ENCODE results near the gene USP7. TPM values are rescaled to one million over a fixed set of nuclear protein-coding genes. Genes with fewer than 3 reads are reported as not detected.

The USP7 gene
- polyA plus RNA-seq, 1 of the 3 experiments (the other 2 are of a cell fraction) = 8.6 TPM

DNA sequence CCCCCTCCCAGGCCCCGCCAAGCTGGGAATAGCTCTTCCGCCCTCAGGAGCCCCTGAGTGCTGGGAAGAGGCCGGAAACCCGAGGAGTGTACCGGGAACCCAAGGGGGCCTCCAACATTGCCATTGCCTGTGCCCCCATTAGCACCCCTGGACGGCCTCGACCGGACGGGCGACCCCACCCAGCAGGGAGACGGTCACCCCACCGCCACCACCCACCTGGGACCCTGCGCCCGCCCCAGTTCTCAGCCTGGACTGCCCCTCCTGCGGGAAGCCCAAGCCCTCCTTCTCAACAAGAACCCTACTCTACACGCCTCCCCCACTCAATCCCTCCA is 96.9 kb downstream of the USP7 start:
- no peak overlapping the region for H2AFZ ChIP-seq (ENCODE audit: low read depth)
- DNase-seq = no peak
- H3K9ac ChIP-seq = peak overlapping the region; percentile 88
- peak overlapping the region; percentile 100 for H3K4me2 ChIP-seq
- POLR2A ChIA-PET = no interaction called here
- peaks cover 64% of the 10 kb centered on the region for H3K79me2 ChIP-seq (ENCODE audit: insufficient read depth)
- peak overlapping the region in 1 of 2 experiments; percentile 83; a peak in 1 of 4 replicates for H3K27ac ChIP-seq (ENCODE audit: low read depth in 2 of 2, low read length in 1 of 2)
- WGBS (ENCODE audit: low lambda C conversion rate) = 27% methylated on average over 3 of the region's 16 CpGs
- TF ChIP-seq IRF3 (IDR thresholded peaks at IDR 0.05; ENCODE audit: low read depth, low read length) = no peak
- TF ChIP-seq FOSL2 (IDR thresholded peaks at IDR 0.05; ENCODE audit: borderline replicate concordance, low read depth) = no peak
- no peak for TF ChIP-seq TEAD4 (IDR thresholded peaks at IDR 0.05; ENCODE audit: borderline replicate concordance, insufficient read depth)
- TF ChIP-seq, protein P1, sequence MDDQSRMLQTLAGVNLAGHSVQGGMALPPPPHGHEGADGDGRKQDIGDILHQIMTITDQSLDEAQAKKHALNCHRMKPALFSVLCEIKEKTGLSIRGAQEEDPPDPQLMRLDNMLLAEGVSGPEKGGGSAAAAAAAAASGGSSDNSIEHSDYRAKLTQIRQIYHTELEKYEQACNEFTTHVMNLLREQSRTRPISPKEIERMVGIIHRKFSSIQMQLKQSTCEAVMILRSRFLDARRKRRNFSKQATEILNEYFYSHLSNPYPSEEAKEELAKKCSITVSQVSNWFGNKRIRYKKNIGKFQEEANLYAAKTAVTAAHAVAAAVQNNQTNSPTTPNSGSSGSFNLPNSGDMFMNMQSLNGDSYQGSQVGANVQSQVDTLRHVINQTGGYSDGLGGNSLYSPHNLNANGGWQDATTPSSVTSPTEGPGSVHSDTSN (IDR thresholded peaks at IDR 0.05) = no peak
- TF ChIP-seq USF2 (IDR thresholded peaks at IDR 0.05; ENCODE audit: borderline replicate concordance, low read depth, low read length) = no peak
- no peak for TF ChIP-seq RFX5 (IDR thresholded peaks at IDR 0.05; ENCODE audit: low read length)
- TF ChIP-seq, protein P2, sequence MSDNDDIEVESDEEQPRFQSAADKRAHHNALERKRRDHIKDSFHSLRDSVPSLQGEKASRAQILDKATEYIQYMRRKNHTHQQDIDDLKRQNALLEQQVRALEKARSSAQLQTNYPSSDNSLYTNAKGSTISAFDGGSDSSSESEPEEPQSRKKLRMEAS (IDR thresholded peaks at IDR 0.05; ENCODE audit: low read depth) = no peak
- TF ChIP-seq GABPA (IDR thresholded peaks at IDR 0.05; ENCODE audit: low read depth) = no peak
- no peak for TF ChIP-seq MEF2A (IDR thresholded peaks at IDR 0.05; ENCODE audit: borderline replicate concordance, low read depth)
- TF ChIP-seq ZBTB33 (IDR thresholded peaks at IDR 0.05; ENCODE audit: borderline replicate concordance, low read depth) = no peak
- no peak for TF ChIP-seq SIN3A (IDR thresholded peaks at IDR 0.05; ENCODE audit: borderline replicate concordance, low read depth, low read length)
- TF ChIP-seq ELF1 (IDR thresholded peaks at IDR 0.05) = no peak
- no peak for TF ChIP-seq NFIC (IDR thresholded peaks at IDR 0.05; ENCODE audit: borderline replicate concordance)
- TF ChIP-seq NRF1 (IDR thresholded peaks at IDR 0.05; ENCODE audit: low read depth, low read length) = no peak
- no peak for TF ChIP-seq FOXM1 (IDR thresholded peaks at IDR 0.05; ENCODE audit: low read depth)
- TF ChIP-seq RCOR1 (IDR thresholded peaks at IDR 0.05; ENCODE audit: low read length) = no peak
- TF ChIP-seq RXRA (IDR thresholded peaks at IDR 0.05; ENCODE audit: borderline replicate concordance, low read depth) = no peak
- H3K4me1 ChIP-seq (ENCODE audit: control insufficient read depth in 1 of 2, insufficient read depth in 2 of 2, low read depth in 1 of 2, low read length in 1 of 2) = peaks cover 33 to 35% of the 10 kb centered on the region in 2 experiments; a peak in 2 of 4 replicates
- no peaks in the 10 kb centered on the region for H3K36me3 ChIP-seq (replicated peaks in 1 of 2; ENCODE audit: control insufficient read depth in 1 of 2, insufficient read depth in 2 of 2, low read length in 1 of 2)
- CTCF ChIA-PET = interaction anchor here (0.9 to 4.8 kb wide), 2 partner anchors 13 kb away, joined by 3 to 50 read pairs; no protein-coding TSS in a partner anchor
- peaks cover 4% of the 10 kb centered on the region for H3F3A ChIP-seq (replicated peaks; ENCODE audit: insufficient read depth)
- no peaks in the 10 kb centered on the region for H3K27me3 ChIP-seq (ENCODE audit: insufficient read depth)
- peak overlapping the region; percentile 62 to 81 for H3K4me3 ChIP-seq (ENCODE audit: low read depth in 2 of 2, low read length in 1 of 2)
- H4K20me1 ChIP-seq (ENCODE audit: insufficient read depth) = peaks cover 46% of the 10 kb centered on the region
- H3K9me2 ChIP-seq = no peaks in the 10 kb centered on the region
- no peaks in the 10 kb centered on the region for H3K9me3 ChIP-seq
